Measurements from ENCODE around the gene TRPC1.
A peak's percentile ranks its signal among the peaks of the same experiment; 100 is the strongest.

DNA sequence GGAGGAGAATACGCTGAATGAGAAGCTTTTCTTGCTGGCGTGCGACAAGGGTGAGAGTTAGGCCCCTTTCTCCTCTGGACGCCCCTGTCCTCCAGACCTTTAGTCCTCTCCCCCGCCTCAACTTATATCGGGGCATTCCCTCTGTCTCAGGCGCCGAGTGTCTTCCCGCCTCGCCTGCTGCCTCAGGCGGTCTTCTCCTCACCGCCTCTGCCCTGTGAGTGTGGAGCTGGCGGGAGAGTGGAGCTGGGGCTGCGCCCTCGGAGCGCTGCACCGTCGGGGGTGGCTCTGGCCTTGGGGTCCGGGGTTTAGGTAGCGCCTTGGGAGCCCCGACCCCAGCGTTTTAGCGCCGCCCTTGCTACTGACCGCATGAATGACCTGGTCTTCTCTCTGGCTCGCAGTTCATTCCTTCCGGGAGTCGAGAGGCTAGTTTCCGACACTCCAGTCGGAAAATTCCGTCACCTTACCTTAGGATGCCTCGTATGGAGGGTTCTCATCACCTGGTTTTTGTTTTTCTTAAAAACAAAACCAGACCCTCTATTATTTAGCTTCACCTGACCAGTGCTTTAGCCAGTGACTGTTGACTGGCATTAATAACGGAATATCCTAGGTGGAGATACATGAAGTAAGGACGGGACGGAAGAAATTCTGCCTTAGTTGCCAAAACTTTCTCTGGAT, 985 bp downstream of the TRPC1 start:
- TF ChIP-seq, protein P1, sequence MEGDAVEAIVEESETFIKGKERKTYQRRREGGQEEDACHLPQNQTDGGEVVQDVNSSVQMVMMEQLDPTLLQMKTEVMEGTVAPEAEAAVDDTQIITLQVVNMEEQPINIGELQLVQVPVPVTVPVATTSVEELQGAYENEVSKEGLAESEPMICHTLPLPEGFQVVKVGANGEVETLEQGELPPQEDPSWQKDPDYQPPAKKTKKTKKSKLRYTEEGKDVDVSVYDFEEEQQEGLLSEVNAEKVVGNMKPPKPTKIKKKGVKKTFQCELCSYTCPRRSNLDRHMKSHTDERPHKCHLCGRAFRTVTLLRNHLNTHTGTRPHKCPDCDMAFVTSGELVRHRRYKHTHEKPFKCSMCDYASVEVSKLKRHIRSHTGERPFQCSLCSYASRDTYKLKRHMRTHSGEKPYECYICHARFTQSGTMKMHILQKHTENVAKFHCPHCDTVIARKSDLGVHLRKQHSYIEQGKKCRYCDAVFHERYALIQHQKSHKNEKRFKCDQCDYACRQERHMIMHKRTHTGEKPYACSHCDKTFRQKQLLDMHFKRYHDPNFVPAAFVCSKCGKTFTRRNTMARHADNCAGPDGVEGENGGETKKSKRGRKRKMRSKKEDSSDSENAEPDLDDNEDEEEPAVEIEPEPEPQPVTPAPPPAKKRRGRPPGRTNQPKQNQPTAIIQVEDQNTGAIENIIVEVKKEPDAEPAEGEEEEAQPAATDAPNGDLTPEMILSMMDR (IDR thresholded peaks at IDR 0.05): no peak
- TF ChIP-seq POLR2A (IDR thresholded peaks at IDR 0.05): peak; percentile 15 to 32
